HG03135 (cell line): ENCODE measurements around the gene BTAF1.

Source experiments
- ATAC-seq: cut with Tn5 transposase; IDR thresholded peaks from one replicate; pipeline ENCODE4 v1.9.1; 2021; ENCODE audit warnings: mild to moderate bottlenecking, moderate library complexity; ENCODE audit not compliant: unreplicated experiment

Gene BTAF1

DNA sequence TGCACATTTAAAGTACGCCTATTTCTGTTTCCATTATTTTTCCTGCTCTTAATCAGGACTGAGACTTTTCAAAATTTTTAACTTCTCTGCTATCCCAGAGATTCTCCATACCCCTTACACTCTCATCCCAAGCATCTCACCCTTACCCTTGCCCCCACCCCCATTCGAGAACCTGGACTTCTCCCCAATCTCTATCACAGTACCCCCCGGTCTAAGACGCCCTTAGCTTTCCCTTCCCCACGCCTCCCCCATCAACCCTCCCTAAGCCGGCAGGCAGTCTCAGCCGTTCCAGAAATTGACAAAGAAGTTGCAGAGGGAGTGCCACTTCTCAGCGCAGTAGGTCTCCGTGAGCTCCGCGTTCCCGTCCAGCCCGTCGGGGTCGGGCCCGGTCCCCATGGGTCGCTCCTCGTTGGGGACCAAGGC is 15.6 kb upstream of the BTAF1 start:
- ATAC-seq = no peak

DNA sequence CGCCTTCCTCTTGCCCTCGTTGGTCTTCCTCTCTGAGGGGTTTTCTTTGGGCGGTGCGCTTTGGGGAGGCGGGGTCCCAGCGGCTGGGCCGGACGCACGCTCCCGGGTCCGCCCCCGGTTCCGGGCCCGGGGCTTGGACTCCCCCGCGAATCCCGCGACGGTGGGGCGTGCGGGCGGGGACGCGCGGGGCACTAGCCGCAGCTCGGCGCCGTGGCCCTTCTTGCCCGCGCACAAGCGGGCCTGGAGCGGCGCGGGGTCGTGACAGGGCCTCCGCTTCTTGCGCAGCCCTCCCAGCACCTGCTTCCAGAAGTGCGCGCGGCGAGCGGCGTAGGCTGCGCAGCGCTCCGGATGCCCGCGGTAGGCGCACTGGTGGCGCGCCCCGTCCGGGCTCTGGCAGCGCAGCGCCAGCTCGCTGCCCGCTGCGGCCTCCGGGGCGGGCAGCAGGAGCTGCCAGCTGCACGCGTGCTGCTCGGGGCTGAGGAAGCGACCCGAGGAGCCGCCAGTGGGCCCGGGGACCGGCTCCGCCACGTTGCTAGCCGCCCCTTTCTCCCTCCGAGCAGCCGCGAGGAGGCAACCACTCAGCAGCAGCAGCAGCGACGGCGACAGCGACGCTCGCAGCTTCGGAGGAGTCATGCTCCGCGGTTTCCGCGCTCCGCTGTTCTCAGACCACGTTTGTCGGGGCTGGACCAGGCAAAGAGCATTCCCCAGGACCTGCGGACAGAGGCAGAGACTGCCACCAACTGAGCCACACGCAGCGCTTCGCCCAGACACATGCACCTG is 15.0 kb upstream of the BTAF1 start:
- ATAC-seq = peak; percentile 87

DNA sequence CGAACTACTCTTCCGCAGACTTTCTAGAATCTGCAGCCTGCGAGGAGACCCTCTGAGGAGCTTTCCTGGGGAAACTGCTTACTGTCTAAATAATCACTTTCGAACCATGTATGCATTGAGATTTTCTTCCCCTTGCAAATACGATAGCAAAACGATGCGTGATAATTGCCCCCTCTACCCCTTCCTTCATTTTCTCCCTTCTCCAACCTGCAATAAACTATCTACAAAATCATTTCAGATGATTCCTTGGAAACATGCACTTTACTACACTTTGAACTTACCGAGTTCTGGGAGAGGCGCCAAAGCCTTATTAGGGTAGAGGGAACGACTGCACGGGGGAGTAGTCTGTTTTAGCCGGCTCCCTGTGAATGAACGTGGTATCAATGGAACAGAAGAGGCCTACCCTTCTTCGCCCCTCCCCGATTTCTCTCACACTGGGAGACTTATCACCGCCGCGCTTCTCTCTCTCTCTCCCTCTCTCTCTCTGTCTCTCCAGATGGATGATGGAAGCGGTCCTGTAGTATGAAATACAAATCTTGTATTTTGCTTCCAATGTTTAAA is 14.4 kb upstream of the BTAF1 start, which contains the start of gene FGFBP3:
TSS of gene FGFBP3 (minus strand) at position 370 of the 561 bp plus-strand sequence. CDS start 517 bp downstream, outside the sequence.
- no peak for ATAC-seq

DNA sequence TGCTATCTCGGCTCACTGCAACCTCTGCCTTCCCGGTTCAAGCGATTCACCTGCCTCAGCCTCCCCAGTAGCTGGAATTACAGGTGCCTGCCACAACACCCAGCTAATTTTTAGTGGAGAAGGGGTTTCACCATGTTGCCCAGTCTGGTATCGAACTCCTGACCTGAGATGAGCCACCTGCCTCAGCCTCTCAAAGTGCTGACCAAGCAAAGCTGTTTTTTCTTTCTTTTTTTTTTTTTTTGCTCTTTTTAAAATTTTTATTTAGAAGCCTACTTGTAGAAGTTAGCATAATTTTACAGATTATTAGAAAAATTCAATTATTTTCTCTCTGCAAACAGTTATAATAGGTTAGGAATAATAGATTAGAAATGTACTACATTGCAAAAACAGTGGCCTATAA is 13.1 kb upstream of the BTAF1 start:
- ATAC-seq = no peak

DNA sequence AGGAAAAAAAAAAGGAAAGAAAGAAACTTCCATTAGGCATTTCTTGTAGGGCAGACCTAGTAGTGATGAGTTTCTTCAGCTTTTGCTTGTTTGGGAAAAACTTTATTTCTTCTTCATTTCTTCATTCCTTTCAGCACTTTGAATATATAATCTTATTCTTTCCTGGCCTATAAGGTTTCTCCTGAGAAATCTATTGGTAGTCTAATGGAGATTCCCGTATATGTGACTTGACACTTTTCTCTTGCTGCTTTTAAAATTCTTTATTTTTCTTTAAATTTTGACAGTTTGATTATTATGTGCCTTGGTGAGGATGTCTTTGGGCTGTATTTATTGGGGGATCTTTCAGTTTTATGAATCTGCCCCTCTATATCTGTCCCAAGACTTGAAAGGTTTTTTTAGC is 3.9 kb upstream of the BTAF1 start:
- no peak for ATAC-seq

DNA sequence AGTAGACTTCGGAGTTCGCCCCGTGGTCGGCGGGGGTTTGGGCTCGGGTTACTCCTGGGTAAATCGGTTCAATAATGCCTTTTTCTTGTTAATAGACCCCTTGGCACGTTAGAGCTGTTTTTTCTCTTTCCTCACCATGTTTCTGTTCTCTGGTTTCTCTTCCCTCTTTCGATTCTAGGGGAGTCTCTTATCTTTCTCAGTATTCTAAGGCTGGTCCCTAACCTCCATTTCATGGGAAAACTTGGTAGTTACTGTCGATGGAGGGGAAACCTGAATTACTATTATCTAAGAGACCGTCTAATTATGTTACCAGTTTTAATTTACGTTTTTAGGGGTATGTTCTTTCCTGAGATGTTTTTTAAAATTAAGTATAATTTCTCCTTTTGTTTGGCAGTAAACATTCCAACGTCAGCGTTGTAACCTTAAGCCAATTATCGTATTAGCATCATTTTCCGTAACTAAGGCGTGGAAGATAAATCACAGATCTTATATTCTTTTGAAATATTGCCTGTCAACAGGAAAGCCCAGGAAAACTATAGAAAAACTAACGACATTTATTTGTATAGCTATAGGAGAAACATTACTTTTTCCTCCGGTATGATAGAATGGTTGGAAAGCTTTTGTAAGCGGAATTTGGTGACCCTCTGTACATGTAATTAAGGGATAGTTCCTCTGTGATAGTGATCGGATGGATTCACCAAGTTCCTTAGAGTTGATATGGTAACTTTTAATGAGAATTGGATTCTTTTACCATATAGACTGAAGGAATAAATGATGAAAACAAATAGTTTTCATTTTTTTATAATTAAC is 847 bp downstream of the BTAF1 start:
- peak; percentile 23 for ATAC-seq

DNA sequence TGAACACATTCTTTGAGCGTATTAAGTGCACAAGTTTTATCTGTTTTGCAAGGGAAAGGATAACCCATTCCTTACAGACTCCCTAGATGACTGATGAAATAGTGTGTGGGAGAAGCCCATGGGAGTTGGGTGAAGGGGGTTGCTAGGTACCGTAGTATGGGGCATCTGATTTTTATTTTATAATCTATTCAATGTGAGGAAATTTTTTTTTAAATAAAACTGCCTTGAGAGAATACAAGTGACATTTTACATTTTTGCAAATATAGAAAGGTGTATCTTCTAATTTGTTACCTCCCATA is 1.4 kb downstream of the BTAF1 start:
- no peak for ATAC-seq

DNA sequence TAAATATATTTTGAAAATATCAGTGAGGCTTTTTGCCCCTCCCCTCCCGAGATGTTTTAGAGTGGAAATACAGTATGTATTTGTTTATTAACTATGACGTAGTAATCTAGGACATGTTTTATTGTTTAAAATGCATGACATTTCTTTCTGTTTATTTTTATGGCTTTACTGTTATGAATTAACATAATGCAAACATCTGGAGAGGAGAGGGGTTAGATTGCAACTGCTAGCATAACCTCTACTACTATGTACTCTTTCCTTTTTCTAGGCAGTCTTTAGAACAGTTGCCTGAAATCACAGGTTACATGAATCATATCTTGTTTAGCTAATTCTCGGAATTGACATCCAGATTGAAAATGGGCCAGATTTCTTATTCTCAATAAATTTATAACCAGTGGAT is 7.4 kb downstream of the BTAF1 start:
- ATAC-seq = no peak

DNA sequence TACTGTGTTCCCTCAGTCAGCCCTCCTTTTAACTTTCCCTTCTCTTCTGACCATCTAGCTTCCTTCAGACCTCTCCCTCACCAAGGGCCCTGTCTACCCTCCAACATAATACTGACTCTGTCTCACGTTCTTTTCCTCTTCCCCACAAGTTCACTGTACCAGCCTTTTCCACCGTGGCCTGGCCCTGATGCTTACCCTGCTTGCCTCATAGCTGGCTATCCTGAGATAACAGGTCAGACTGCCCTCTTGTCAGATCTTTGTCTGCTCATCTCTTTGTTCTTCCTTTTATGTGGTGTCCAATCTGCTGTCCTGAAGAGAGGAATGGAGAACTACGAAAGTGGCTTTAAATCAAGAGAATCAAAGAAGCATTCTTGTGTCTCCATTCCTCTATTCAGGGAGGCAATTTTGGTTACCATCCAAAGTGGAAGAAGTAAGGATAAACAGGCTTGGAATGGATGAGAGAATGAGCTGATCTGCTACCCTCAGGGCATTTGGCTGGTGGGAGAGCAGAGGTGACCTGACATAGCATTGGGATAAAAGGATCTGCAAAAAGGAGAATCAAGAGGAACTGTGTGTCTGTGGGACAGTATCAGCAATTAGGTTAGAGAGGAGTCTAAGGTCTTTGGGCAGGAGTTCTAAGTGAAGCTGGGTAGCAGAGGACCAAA is 8.1 kb downstream of the BTAF1 start:
- ATAC-seq = no peak

DNA sequence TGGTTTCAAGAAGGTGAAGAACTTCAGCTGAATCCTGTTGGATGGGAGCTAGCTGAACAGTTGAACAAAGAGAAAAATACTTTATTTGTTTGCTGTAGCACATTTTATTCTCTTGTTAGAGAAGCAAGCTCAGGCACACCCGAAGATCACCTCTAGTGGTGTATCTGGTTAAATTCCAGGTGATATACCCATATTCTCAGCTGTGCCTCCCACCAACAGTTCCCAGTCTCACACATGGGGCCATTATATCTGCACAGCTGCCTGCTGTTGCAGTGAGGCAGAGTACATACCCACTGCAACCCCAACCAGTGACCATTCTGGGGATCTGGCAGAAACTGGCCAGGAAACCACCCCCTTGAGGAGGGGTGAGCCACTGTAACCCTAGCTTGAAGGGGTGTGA is 9.2 kb downstream of the BTAF1 start:
- no peak for ATAC-seq

DNA sequence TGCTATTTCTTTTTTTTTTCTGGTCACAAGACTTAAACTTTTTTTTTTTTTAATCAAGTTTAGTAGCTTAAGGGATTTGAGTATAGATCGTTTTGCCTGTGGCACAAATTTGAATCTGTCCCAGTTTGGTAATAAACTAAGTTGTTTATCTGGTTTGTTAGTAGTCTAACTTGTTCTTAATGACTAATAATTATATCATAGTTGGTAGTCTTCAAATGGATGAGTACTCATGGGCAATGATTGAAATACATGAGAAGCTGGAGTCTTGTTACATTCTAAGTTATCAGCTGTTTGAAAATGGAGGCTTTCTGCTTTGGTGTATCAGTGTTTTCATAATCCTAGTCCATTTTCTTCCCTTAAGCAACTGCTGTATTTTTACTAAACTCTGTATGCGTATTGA is 12.3 kb downstream of the BTAF1 start:
- no peak for ATAC-seq

DNA sequence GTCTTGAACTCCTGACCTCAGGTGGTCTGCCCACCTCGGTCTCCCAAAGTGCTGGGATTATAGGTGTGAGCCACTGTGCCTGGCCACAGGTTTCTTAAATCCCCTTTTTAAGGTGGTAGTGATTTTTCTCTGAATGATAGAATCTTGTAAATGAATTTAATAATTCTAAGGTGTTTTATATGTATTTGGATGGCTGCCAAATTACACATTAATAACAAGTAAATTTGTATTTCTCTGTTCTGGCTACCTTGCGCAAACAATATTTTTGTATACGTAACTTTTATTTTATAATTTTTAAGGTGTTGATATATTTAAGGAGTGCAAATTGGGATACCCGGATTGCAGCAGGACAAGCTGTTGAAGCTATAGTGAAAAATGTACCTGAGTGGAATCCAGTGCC is 16.1 kb downstream of the BTAF1 start:
- ATAC-seq = no peak

DNA sequence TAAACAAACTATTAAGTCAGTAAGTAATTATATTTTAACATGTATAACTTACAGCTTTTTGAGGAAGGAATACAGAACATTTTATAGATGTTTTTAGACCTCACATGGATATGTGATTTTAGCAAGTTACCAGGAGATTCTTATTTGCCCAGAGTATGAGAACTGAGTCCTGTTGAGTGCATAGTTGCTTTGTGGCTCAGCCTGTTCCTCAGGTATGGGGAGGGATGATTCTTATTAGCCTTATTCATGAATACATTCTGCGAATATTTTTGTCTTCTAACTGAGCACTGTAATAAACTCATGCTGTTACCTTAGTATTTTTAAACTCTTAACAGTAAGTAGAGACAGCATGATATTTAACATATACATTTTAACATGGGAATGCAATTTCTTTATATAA is 17.9 kb downstream of the BTAF1 start:
- no peak for ATAC-seq

DNA sequence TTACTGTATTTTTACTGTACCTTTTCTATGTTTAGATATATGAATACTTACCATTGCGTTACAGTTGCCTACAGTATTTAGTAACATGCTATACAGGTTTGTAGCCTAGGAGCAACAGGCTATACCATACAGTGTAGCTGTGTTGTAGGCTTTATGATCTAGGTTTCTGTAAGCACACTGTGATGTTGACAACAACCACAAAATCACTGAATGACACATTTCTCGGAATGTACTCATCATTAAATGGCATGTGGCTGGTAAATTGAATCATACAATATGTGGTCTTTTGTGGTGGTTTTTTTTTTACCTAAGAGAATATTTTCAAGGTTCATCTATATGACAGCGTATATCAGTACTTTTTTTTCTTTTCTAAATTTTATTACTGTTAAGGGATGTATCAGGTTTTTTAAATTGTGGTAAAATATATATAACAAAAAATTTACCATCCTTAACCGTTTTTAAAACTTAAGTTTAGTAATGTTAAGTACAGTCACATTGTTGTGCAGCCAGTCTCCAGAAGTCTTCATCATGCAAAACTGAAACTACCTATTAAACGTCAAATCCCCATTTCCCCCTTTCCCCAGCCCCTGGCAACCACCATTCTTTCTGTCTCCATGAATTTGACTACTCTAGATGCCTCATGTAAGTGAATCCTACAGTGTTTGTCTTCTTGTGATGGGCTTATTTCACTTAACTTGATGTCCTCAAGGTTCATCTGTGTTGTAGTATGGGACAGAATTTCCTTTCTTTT is 21.5 kb downstream of the BTAF1 start:
- ATAC-seq = no peak

DNA sequence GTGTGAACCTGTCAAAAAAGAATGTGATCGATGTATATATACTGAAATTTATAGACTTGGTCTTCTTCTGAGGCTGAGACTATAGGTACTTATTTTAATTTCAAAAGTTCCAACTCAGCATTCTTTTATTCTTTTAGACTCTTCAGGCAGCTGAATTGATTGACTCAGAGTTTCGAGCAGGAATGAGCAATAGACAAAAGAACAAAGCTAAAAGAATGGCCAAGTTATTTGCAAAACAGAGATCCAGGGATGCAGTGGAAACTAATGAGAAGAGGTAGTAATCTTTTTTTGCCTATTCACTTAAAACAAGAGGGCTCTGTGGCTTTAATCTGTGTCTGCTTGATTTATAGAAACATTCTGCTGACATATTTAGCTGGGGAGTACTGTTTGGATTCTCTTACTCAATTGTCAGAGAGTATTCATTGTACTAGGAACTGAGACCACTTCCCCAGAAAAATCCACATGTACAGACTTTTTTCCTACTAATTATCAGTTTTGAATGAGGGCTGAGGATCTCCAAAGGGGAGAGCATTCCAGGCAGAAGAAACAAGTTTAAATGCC is 30.1 kb downstream of the BTAF1 start:
- ATAC-seq = no peak

DNA sequence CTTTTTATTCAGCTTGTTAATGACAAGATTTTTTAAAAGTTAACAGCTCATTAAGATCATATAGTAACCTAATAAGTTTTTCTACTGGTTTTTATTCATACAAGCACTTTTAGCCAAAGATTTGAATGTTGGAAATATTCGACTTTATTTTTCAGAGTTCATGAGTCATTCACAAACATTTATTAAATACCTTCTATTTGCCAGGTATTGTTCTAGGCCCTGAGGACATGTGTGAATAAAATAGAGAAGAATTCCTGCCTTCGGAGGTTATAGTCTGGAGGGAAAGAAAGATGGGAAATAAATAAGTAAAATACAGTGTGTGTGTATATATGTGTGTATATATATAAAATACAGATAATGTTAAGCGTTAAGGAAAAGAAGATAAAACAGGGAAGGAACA is 31.5 kb downstream of the BTAF1 start:
- no peak for ATAC-seq

DNA sequence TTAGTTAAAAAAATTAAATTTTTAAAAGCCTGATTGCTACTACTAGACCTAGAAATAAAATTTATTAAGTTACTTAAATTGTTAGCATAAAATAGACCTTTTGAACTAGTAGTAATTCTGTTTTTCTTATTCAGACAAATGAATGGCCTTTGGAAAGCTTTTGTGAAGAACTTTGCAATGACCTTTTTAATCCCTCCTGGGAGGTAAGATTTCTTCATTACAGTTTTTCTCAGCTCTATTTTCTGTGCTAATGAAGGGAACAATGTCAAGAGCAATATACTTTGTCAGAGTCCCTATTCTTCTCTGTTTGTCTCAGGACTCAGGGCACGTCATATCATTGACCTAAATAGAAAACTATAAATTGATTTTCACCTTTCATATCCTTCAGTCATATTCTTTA is 33.5 kb downstream of the BTAF1 start:
- ATAC-seq = no peak

DNA sequence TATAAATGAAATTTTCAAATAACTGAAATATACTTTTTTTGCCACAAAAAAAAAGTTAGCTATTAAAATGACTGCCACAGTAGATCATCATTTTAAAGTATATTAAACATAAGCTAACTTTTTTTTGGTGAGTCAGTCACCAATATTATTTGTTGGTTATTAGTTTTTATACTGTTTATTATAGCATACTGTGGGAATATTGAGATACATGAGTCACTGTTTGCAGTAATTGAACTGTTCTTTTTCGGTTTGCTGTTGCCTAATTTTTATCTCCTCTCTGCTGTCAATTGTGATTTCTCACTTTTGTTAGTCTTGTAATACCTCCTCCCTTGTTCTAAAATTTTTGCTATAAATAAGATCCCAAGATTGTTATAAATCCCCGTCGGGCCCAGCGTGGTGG is 45.7 kb downstream of the BTAF1 start:
- ATAC-seq = no peak

DNA sequence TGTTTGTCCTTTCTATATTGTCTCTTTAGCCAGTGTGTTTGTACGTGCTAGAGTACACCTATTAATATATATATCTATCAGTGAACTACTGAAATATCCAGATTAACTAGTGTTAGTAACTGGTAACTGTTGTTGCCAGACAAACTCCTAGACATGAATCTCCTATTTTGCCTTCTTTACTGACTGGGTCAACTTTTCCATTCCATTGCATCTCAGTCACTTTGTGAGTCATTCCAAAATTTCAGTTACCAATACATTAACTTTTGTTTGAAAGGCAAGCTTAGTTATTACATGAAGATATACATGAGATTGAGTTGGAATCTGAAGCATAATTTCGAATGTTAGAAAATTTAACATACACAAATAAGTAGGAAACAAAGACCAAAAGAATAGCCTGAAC is 51.4 kb downstream of the BTAF1 start:
- no peak for ATAC-seq

DNA sequence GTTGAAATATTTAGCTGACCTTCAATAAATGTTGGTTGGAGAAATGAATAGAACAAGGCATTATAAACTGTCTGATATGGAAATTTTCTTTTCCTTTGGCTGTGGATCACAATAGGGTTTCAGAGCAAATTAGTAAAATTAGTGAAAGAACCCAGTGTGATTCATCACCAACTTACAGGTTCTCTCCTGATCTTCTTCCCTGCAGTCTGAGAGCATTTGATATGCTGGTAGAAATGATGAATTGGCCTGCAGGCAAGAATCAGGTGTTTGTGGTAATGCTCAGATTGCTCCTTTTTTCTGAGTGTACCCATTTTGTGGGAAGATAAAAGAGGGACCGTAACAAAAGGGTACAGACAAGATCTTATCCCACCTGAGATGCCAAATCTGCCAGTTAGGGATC is 51.9 kb downstream of the BTAF1 start:
- no peak for ATAC-seq
